Umbilical cord (tissue), 2 donors: ENCODE measurements around the gene SWT1. TPM values are rescaled to one million over a fixed set of nuclear protein-coding genes. Genes with fewer than 3 reads are reported as not detected.
A peak's percentile ranks its signal among the peaks of the same experiment; 100 is the strongest.
"Not testable (repeated sequence)": the region's sequence is repeated elsewhere in the genome, so short reads cannot be mapped to it uniquely, and the experiment has no call there.

ENCODE experiments used
- DNase-seq: peaks from one replicate; pipeline ENCODE4 v3.0.0-alpha.2; 2015; ENCODE audit warnings: low spot score
- total RNA-seq: library from RNA; depleted of rRNA; stranded (reverse); fragments of >200 nt; gene quantifications from one replicate; pipeline ENCODE4 v1.2.3, GENCODE V29; 2014; ENCODE audit warnings: low replicate concordance; ENCODE audit not compliant: insufficient read depth

SWT1 gene
- total RNA-seq, 1 donor from 2014 or later: 22.9 TPM

- no peak for DNase-seq
Observed at GRCh38 chr1:185317886-185318310, 160.9 kb downstream of the SWT1 start.

- no peak for DNase-seq
Observed at GRCh38 chr1:185318431-185319138, 161.6 kb downstream of the SWT1 start.

- no peak for DNase-seq
Observed at GRCh38 chr1:185319139-185319475, 162.1 kb downstream of the SWT1 start.

- not testable (repeated sequence) for DNase-seq
Observed at GRCh38 chr1:185321104-185321503, 164.1 kb downstream of the SWT1 start.

- not testable (repeated sequence) for DNase-seq
Observed at GRCh38 chr1:185321653-185322221, 164.8 kb downstream of the SWT1 start.

GRCh38 chr1:185322636-185323035 is 165.7 kb downstream of the SWT1 start:
- no peak for DNase-seq

GRCh38 chr1:185324118-185324517 is 167.2 kb downstream of the SWT1 start:
- DNase-seq: no peak

GRCh38 chr1:185325413-185325812 is 168.4 kb downstream of the SWT1 start:
- DNase-seq: no peak

GRCh38 chr1:185328255-185328654 is 171.3 kb downstream of the SWT1 start:
- no peak for DNase-seq

GRCh38 chr1:185334182-185334581 is 177.2 kb downstream of the SWT1 start:
- no peak for DNase-seq

- no peak for DNase-seq
Observed at GRCh38 chr1:185337246-185337645, 180.3 kb downstream of the SWT1 start.

- DNase-seq: peak; percentile 26
Observed at GRCh38 chr1:185338719-185339622, 182.0 kb downstream of the SWT1 start.

- no peak for DNase-seq
Observed at GRCh38 chr1:185341196-185341781, 184.3 kb downstream of the SWT1 start.

Other genes starting within 250 kb of the SWT1 start
- gene NIBAN1, start 182.7 kb upstream of the SWT1 start, total RNA-seq: 283 TPM
- 34.4 TPM for gene RNF2, start 111.6 kb upstream of the SWT1 start, total RNA-seq
- gene TRMT1L, start 214 bp upstream of the SWT1 start, total RNA-seq: 21.2 TPM
- gene IVNS1ABP, start 160.1 kb downstream of the SWT1 start, total RNA-seq: 129 TPM